Gastrocnemius medialis (tissue), 4 donors: ENCODE results near the gene MCU.

ENCODE experiments used
- CTCF ChIP-seq, 5 experiments: fragments of 450-650 bp in 3 of 5; fragments of 200-600 bp in 2 of 5; sonication (generic) in 2 of 5; IDR thresholded peaks in 4 of 5; conservative IDR thresholded peaks in 1 of 5; 1 replicate in 4 of 5; 2 replicates in 1 of 5; pipeline ENCODE4 v1.5.1; 2016 to 2019; ENCODE audit warnings: antibody characterized with exemption in 5 of 5, mild to moderate bottlenecking in 3 of 5, moderate library complexity in 3 of 5
- POLR2A ChIP-seq, 2 donors: fragments of 450-650 bp; IDR thresholded peaks; one replicate each; pipeline ENCODE4 v1.6.1; 2017; ENCODE audit warnings: antibody characterized with exemption in 2 of 2, mild to moderate bottlenecking in 2 of 2, moderate library complexity in 2 of 2

- no peak for TF ChIP-seq CTCF (IDR thresholded peaks at IDR 0.05 in 4 of 5, conservative IDR thresholded peaks at IDR 0.05 in 1 of 5)
- no peak for TF ChIP-seq POLR2A (IDR thresholded peaks at IDR 0.05)
These were observed 159.6 kb downstream of the MCU start for GRCh38 chr10:72851509-72851908.
